HepG2 (cell line): ENCODE data around the gene CIROP. TPM values are rescaled to one million over a fixed set of nuclear protein-coding genes. Genes with fewer than 3 reads are reported as not detected.

Experiments used
- EP300 ChIP-seq, 3 experiments: sonication (generic) in 1 of 3; formaldehyde crosslinking in 1 of 3; IDR thresholded peaks; 2 replicates each; pipeline versions ENCODE4 v1.5.1 to v1.6.1; 2011 to 2020; ENCODE audit warnings: low read depth in 2 of 3, low read length in 2 of 3, borderline replicate concordance in 1 of 3, improper control_type of control experiment in 1 of 3, mild to moderate bottlenecking in 1 of 3, missing genetic modification reagents in 1 of 3, moderate library complexity in 1 of 3
- FOXP4 ChIP-seq: sonication (generic); formaldehyde crosslinking; IDR thresholded peaks from 2 replicates; pipeline ENCODE4 v1.4.0; 2020; ENCODE audit warnings: missing genetic modification reagents
- GATAD2A ChIP-seq: IDR thresholded peaks from 2 replicates; pipeline ENCODE4 v1.6.1; 2016
- HCFC1 ChIP-seq: fragments of 150-350 bp; IDR thresholded peaks from 2 replicates; pipeline ENCODE4 v1.6.1; 2014; ENCODE audit warnings: low read depth, low read length
- PITX1 ChIP-seq: sonication (generic); formaldehyde crosslinking; IDR thresholded peaks from 2 replicates; pipeline ENCODE4 v1.5.1; 2020; ENCODE audit warnings: mild to moderate bottlenecking, missing genetic modification reagents
- STAG1 ChIP-seq: sonication (generic); formaldehyde crosslinking; IDR thresholded peaks from 2 replicates; pipeline ENCODE4 v1.4.0; 2020; ENCODE audit warnings: missing genetic modification reagents
- TBX2 ChIP-seq: sonication (generic); formaldehyde crosslinking; IDR thresholded peaks from 2 replicates; pipeline ENCODE4 v1.5.0; 2020; ENCODE audit warnings: missing genetic modification reagents, mild to moderate bottlenecking, borderline replicate concordance
- ZFY ChIP-seq: sonication (generic); formaldehyde crosslinking; IDR thresholded peaks from 2 replicates; pipeline ENCODE4 v1.4.0; 2020; ENCODE audit warnings: missing genetic modification reagents
- ZNF274 ChIP-seq: sonication (generic); formaldehyde crosslinking; IDR thresholded peaks from 2 replicates; pipeline ENCODE4 v1.5.1; 2020; ENCODE audit warnings: mild to moderate bottlenecking, missing genetic modification reagents
- ZNF276 ChIP-seq: sonication (generic); formaldehyde crosslinking; IDR thresholded peaks from 2 replicates; pipeline ENCODE4 v1.4.0; 2020; ENCODE audit warnings: mild to moderate bottlenecking, low read depth, missing genetic modification reagents
- ZNF800 ChIP-seq: sonication (generic); formaldehyde crosslinking; IDR thresholded peaks from 2 replicates; pipeline ENCODE4 v1.4.0; 2020; ENCODE audit warnings: missing genetic modification reagents
- polyA plus RNA-seq, 8 experiments: library from polyadenylated mRNA; depleted of rRNA in 3 of 8; stranded (reverse) in 7 of 8; unstranded in 1 of 8; fragments of >200 nt; fragmentation: Illumina TruSeq in 4 of 8; extraction: Trizol in 4 of 8; gene quantifications; 2 replicates each; pipeline versions ENCODE4 v1.2.1 to v1.2.3, GENCODE V29; 2011 to 2016; ENCODE audit warnings: low read depth in 4 of 8, missing spikeins in 1 of 8, mixed read lengths in 1 of 8; ENCODE audit not compliant: insufficient read depth in 1 of 8
- total RNA-seq, 5 experiments: library from RNA; depleted of rRNA; stranded (reverse); fragments of >200 nt; fragmentation: Illumina TruSeq; extraction: Trizol; gene quantifications; 2 replicates each; pipeline ENCODE4 v1.2.3, GENCODE V29; 2016; ENCODE audit warnings: low read depth in 1 of 5
- TF ChIP-seq, protein P1 (sequence below): sonication (generic); formaldehyde crosslinking; IDR thresholded peaks from 2 replicates; pipeline ENCODE4 v1.4.0; 2020; ENCODE audit warnings: missing genetic modification reagents

Gene CIROP
- total and polyA plus RNA-seq, 2 of the 13 experiments (the other 11 are each of a cell fraction or from before 2014, with no cell fraction given): 0.07 TPM; not detected in 1

GRCh38 chr14:23052182-23052623 lies 52.6 kb downstream of the CIROP start (continued):
- 0 out of 2 replicates have a peak, but pooled peaks have one; percentile 65 for TF ChIP-seq ZNF276
- no peak for TF ChIP-seq HCFC1
- TF ChIP-seq GATAD2A (CRISPR knock-in tag): no peak
- TF ChIP-seq ZNF274 (CRISPR knock-in tag): peak; percentile 22; the same call in 1 of the 2 replicates
- TF ChIP-seq EP300 (IDR thresholded peaks at IDR 0.05; ENCODE audit: low read depth in 2 of 2, low read length in 2 of 2): no peak
- no peak for TF ChIP-seq EP300 (CRISPR knock-in tag; IDR thresholded peaks at IDR 0.05; ENCODE audit: borderline replicate concordance)
- TF ChIP-seq, protein P1, sequence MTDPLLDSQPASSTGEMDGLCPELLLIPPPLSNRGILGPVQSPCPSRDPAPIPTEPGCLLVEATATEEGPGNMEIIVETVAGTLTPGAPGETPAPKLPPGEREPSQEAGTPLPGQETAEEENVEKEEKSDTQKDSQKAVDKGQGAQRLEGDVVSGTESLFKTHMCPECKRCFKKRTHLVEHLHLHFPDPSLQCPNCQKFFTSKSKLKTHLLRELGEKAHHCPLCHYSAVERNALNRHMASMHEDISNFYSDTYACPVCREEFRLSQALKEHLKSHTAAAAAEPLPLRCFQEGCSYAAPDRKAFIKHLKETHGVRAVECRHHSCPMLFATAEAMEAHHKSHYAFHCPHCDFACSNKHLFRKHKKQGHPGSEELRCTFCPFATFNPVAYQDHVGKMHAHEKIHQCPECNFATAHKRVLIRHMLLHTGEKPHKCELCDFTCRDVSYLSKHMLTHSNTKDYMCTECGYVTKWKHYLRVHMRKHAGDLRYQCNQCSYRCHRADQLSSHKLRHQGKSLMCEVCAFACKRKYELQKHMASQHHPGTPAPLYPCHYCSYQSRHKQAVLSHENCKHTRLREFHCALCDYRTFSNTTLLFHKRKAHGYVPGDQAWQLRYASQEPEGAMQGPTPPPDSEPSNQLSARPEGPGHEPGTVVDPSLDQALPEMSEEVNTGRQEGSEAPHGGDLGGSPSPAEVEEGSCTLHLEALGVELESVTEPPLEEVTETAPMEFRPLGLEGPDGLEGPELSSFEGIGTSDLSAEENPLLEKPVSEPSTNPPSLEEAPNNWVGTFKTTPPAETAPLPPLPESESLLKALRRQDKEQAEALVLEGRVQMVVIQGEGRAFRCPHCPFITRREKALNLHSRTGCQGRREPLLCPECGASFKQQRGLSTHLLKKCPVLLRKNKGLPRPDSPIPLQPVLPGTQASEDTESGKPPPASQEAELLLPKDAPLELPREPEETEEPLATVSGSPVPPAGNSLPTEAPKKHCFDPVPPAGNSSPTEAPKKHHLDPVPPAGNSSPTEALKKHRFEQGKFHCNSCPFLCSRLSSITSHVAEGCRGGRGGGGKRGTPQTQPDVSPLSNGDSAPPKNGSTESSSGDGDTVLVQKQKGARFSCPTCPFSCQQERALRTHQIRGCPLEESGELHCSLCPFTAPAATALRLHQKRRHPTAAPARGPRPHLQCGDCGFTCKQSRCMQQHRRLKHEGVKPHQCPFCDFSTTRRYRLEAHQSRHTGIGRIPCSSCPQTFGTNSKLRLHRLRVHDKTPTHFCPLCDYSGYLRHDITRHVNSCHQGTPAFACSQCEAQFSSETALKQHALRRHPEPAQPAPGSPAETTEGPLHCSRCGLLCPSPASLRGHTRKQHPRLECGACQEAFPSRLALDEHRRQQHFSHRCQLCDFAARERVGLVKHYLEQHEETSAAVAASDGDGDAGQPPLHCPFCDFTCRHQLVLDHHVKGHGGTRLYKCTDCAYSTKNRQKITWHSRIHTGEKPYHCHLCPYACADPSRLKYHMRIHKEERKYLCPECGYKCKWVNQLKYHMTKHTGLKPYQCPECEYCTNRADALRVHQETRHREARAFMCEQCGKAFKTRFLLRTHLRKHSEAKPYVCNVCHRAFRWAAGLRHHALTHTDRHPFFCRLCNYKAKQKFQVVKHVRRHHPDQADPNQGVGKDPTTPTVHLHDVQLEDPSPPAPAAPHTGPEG (CRISPR knock-in tag): 0 out of 2 replicates have a peak, but pooled peaks have one; percentile 49
- TF ChIP-seq ZFY: 0 out of 2 replicates have a peak, but pooled peaks have one; percentile 32
- TF ChIP-seq PITX1 (CRISPR knock-in tag): peak; percentile 32; the same call in 1 of the 2 replicates
- 0 out of 2 replicates have a peak, but pooled peaks have one; percentile 36 for TF ChIP-seq FOXP4
- TF ChIP-seq TBX2: peak; percentile 58; the same call in 1 of the 2 replicates
- no peak for TF ChIP-seq ZNF800
- TF ChIP-seq STAG1 (CRISPR knock-in tag): peak; percentile 96
